GM19324 (cell line): Measurements from ENCODE around the gene CLIC2.
A peak's percentile ranks its signal among the peaks of the same experiment; 100 is the strongest.

Experiments used
- ATAC-seq: cut with Tn5 transposase; IDR thresholded peaks from one replicate; pipeline ENCODE4 v1.9.1; 2021; ENCODE audit warnings: mild to moderate bottlenecking, moderate library complexity; ENCODE audit not compliant: unreplicated experiment, low FRiP score

CLIC2 gene

GRCh38 chrX:155263854-155264628 lies 70.4 kb downstream of the CLIC2 start, which contains the start of gene RAB39B:
TSS of gene RAB39B (minus strand) at chrX:155264491. CDS start at chrX:155264288, 203 bp downstream.
- ATAC-seq = peak; percentile 96

DNA sequence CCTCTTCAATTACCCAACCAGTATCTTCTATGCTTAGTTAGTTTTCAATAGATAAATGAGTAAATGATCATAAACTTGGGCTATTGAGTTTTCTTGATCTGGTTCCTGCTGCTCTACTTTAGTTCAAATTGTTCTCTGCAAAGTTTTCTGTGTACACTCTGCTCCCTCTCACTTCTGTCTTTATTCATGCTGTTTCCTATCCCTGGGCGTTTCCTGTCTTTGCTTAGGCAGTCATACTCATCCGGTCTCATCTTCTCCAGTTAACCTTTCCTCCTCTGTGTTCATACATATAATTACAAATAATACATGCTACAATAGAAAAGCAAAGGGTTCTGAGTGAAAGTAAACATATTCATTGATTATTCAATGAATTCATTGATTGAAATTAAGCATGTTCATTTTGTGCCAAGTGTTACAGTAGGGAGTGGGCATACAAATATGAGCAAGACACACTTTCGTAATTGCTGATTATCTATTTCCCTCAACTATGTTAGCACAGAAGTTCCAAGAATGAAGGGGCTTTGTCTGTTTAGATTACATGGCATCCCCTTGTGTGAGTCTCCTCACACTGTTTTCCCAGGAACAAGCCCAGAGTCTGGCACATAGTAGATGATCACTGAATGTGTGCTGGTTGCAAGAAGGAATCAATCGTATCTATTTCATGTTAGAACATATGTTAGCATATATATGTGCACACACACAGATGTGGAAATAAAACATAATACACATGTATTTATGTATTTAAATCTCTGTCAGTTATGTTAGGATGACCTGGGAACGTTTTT lies 71.3 kb downstream of the CLIC2 start:
- ATAC-seq = no peak

DNA sequence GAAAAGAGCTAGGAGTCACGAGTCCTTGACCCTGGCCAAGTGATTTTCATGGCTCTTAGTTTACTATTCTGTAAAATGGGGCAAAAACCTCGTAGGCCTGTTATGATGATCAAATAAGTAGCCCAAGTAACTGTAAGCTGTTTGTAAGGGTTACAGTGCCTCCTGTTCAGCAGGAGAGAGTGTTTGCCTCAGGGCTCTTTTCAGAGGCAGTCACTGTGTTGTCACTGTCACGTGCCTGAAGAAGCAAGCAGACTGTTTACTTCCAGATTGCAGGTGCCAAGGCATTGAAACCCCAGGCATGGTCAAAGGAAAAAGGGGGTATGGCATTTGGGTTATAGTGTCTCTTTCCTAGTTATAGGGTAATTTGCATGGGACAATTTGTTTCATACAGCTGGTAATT lies 74.7 kb downstream of the CLIC2 start:
- no peak for ATAC-seq

DNA sequence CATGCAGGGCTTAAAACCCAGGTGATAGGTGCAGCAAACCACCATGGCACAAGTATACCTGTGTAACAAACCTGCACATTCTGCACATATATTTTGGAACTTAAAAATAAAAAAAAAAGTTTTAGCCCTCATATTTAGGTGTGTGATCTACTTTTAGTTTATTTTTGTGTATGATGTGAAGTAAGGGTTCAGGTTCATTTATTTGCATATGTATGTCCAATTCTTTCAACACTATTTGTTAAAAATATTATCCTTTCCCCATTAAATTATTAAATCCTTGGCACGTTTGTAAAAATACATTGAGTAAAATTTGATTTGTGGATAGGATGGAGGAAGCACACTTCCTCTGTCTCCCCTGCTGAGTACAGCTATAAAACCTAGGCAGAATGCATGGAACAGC lies 83.0 kb downstream of the CLIC2 start:
- no peak for ATAC-seq

- ATAC-seq = no peak
Measured at GRCh38 chrX:155247497-155247896, 86.9 kb downstream of the CLIC2 start.

DNA sequence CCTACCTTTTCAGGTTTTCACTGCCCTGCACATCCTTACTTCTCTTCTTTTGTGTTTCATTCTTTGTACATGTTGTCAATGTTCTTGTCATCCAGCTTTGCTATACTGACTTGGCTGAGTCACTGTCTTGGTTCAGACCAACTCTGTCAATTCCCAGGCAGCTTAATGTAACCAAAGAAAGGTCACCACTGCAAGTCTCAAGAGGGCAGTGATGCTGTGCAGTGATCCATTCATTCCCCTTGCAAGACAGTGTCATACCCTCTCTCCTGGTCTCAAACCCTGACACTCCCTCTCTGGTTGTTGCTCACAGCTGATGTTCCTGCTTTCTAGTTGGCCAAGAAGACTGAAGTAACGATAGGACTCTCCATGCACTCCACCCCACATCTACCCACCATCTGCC lies 87.7 kb downstream of the CLIC2 start:
- ATAC-seq = no peak

- no peak for ATAC-seq
Measured at GRCh38 chrX:155242300-155242699, 92.1 kb downstream of the CLIC2 start.

DNA sequence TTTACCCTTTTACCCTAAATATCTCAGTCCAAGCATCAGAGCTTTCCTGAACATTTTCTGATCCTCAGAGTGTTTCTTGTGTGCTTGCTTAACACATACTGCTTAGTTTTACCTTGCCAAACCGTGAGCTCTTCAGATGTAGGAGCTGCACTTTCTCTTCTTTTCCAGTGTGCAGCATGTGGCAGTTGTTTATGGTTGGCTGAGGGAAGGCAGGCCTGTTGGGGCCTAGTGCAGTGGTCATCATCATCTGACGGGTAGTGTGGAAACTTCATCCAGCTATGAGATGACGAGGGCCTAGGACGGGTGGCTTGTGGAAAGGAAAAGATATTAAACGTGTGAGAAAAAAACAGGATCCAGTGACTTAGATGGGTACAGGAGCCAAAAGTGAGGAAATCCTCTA lies 96.7 kb downstream of the CLIC2 start:
- ATAC-seq = no peak

- ATAC-seq = no peak
Measured at GRCh38 chrX:155235891-155236290, 98.5 kb downstream of the CLIC2 start.

DNA sequence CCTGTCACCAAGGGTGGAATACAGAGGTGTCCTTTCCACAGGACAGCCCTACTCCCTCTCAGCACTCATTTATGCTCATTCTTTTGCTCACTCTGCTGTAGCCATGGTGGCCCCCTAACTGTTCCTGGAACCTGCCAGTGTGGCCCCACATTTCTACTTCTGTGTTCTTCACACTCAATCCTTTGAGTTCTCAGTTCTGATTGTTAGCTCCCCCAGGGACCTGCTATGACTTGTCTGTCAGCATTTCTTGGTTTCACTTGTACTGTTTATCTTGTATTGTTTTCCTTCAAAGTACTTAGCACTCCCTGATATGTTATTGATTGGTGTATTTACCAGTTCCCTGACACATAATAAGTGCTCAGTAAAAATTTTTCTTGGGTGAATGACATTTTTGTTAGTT lies 103.3 kb downstream of the CLIC2 start:
- ATAC-seq = peak; percentile 80
